GM13976 (cell line): ENCODE measurements around the gene FRK.
"Not testable (repeated sequence)": the region's sequence is repeated elsewhere in the genome, so short reads cannot be mapped to it uniquely, and the experiment has no call there.

Source experiments
- DNase-seq: peaks from one replicate; pipeline ENCODE4 v3.0.0; 2012; ENCODE audit warnings: low spot score
- CTCF ChIP-seq: IDR thresholded peaks from 2 replicates; pipeline ENCODE4 v1.5.1; 2012; ENCODE audit warnings: borderline replicate concordance, mild to moderate bottlenecking; ENCODE audit not compliant: insufficient read depth; ENCODE audit errors: extremely low read depth, missing control alignments, control extremely low read depth
- in situ Hi-C: fragments of 300-500 bp; cut with MboI; formaldehyde crosslinking; loops from one replicate; pipeline ENCODE4 v1.12.0; 2022; ENCODE audit warnings: low sequenced_read_pairs, mixed read lengths, inconsistent platforms; ENCODE audit not compliant: unreplicated experiment

The FRK gene

GRCh38 chr6:115947966-115948541, 112.6 kb downstream of the FRK start:
- TF ChIP-seq CTCF = no peak
- in situ Hi-C loops = no loop called here
- DNase-seq = no peak

GRCh38 chr6:115945812-115946211, 114.9 kb downstream of the FRK start:
- in situ Hi-C loops = no loop called here
- no peak for TF ChIP-seq CTCF
- DNase-seq = no peak

- TF ChIP-seq CTCF = no peak
- DNase-seq = no peak
- in situ Hi-C loops = no loop called here
Observed at GRCh38 chr6:115945306-115945705, 115.4 kb downstream of the FRK start.

- DNase-seq, in situ Hi-C loops: not testable (repeated sequence)
Observed at GRCh38 chr6:115944829-115945228, 115.9 kb downstream of the FRK start.

- DNase-seq, in situ Hi-C loops: not testable (repeated sequence)
Observed at GRCh38 chr6:115937502-115937901, 123.2 kb downstream of the FRK start.

- TF ChIP-seq CTCF = no peak
- no peak for DNase-seq
- in situ Hi-C loops = no loop called here
Observed at GRCh38 chr6:115935361-115935760, 125.3 kb downstream of the FRK start.

GRCh38 chr6:115934829-115935228, 125.9 kb downstream of the FRK start:
- TF ChIP-seq CTCF = no peak
- in situ Hi-C loops = no loop called here
- no peak for DNase-seq

- TF ChIP-seq CTCF = no peak
- DNase-seq = no peak
- in situ Hi-C loops = no loop called here
Observed at GRCh38 chr6:115934145-115934544, 126.5 kb downstream of the FRK start.
